ENCODE results near the gene BBIP1. TPM values are rescaled to one million over a fixed set of nuclear protein-coding genes. Genes with fewer than 3 reads are reported as not detected.

BBIP1 gene
- total RNA-seq, 2 experiments from 2014 or later = 17.1 to 21.9 TPM

DNA sequence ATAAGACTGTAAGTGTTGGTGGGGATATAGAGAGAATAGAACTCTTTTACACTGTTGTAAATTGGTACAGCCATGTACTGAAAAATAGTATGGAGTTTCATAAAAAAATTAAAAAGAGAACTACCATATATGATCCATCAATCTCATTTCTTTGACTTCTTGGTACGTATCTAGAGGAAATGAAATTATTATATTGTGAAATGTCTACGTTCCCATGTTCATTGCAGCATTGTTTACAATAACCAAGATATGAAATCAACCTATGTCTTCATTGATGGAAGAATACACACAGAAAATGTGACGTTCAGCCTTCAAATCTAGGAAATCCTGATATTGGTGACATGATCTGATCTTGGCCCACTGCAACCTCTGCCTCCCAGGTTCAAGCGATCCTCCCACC, 32.4 kb upstream of the BBIP1 start:
- intact Hi-C loops (cut with DNase I, micrococcal nuclease) = no loop called here
- TF ChIP-seq, protein P1, sequence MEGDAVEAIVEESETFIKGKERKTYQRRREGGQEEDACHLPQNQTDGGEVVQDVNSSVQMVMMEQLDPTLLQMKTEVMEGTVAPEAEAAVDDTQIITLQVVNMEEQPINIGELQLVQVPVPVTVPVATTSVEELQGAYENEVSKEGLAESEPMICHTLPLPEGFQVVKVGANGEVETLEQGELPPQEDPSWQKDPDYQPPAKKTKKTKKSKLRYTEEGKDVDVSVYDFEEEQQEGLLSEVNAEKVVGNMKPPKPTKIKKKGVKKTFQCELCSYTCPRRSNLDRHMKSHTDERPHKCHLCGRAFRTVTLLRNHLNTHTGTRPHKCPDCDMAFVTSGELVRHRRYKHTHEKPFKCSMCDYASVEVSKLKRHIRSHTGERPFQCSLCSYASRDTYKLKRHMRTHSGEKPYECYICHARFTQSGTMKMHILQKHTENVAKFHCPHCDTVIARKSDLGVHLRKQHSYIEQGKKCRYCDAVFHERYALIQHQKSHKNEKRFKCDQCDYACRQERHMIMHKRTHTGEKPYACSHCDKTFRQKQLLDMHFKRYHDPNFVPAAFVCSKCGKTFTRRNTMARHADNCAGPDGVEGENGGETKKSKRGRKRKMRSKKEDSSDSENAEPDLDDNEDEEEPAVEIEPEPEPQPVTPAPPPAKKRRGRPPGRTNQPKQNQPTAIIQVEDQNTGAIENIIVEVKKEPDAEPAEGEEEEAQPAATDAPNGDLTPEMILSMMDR (IDR thresholded peaks at IDR 0.05) = no peak
- peaks cover 69% of the 10 kb centered on the region for H3K4me1 Mint-ChIP-seq (ENCODE audit: low read depth)
- H3K27me3 ChIP-seq (ENCODE audit: control insufficient read depth in 1 of 2, insufficient read depth in 2 of 2, low read length in 2 of 2) = no peaks in the 10 kb centered on the region
- H3K4me3 ChIP-seq (ENCODE audit: low read length) = no peak overlapping the region
- no peak overlapping the region for H3K27ac ChIP-seq (ENCODE audit: low read depth in 1 of 2, low read length in 2 of 2)
- ATAC-seq (ENCODE audit: poor library complexity) (no peak), DNase-seq (no peak)
- H3K36me3 Mint-ChIP-seq (ENCODE audit: low read depth) = peaks cover 71% of the 10 kb centered on the region
- H3K4me1 ChIP-seq (ENCODE audit: insufficient read depth, low read length) = peaks cover 4% of the 10 kb centered on the region
- no peaks in the 10 kb centered on the region for H3K9me3 ChIP-seq (ENCODE audit: control insufficient read depth in 1 of 2, insufficient read depth in 1 of 2, low read length in 2 of 2)
- POLR2A ChIA-PET = no interaction called here
- no peak overlapping the region for H3K4me3 Mint-ChIP-seq
- CTCF ChIA-PET = no interaction called here
- H3K36me3 ChIP-seq (ENCODE audit: insufficient read depth, low read length) = peaks cover 10% of the 10 kb centered on the region
- H3K27me3 Mint-ChIP-seq = no peaks in the 10 kb centered on the region
- no peak overlapping the region for H3K27ac Mint-ChIP-seq
- peaks cover 3% of the 10 kb centered on the region for H3K9me3 Mint-ChIP-seq

DNA sequence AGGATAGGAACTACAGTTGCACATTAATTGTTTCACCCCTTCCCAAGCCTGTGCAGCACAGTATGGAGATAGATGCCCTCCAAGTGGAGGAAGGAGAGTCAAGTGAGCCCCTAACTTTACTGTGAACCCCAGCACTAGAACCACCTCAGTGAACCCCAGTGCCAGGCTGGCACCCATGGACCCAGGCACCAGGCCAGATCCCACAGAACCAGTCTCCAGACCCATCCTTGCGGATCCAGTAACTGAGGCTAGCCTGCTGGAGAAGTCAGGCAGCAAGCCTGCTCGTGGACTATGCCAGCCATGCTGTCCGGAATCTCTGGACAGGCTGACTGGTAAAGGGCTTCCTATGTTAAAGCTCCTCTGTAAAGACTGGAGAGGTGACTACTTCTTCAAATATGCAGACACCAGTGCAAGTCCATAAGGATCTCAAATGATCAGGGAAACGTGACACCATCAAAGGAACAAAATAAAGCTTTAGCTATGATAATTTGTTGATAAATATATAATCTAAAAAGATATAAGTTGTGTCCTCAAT, 28.1 kb upstream of the BBIP1 start:
- Mint-ChIP-seq H3K27ac (no peak overlapping the region), H3K27me3 (no peaks in the 10 kb centered on the region), H3K9me3 (peaks cover 7% of the 10 kb centered on the region), H3K4me1 (ENCODE audit: low read depth) (peaks cover 75% of the 10 kb centered on the region), H3K36me3 (ENCODE audit: low read depth) (peaks cover 91% of the 10 kb centered on the region), H3K4me3 (no peak overlapping the region)
- no peak overlapping the region for H3K27ac ChIP-seq (ENCODE audit: low read depth in 1 of 2, low read length in 2 of 2)
- H3K9me3 ChIP-seq (ENCODE audit: control insufficient read depth in 1 of 2, insufficient read depth in 1 of 2, low read length in 2 of 2) = no peaks in the 10 kb centered on the region
- ChIA-PET CTCF (no interaction called here), POLR2A (no interaction called here)
- peaks cover 4% of the 10 kb centered on the region for H3K4me1 ChIP-seq (ENCODE audit: insufficient read depth, low read length)
- ATAC-seq (ENCODE audit: poor library complexity) (no peak), DNase-seq (no peak)
- H3K4me3 ChIP-seq (ENCODE audit: low read length) = no peak overlapping the region
- TF ChIP-seq, protein P1 (IDR thresholded peaks at IDR 0.05) = no peak
- intact Hi-C loops (cut with DNase I, micrococcal nuclease) = no loop called here
- H3K27me3 ChIP-seq (ENCODE audit: control insufficient read depth in 1 of 2, insufficient read depth in 2 of 2, low read length in 2 of 2) = no peaks in the 10 kb centered on the region
- H3K36me3 ChIP-seq (ENCODE audit: insufficient read depth, low read length) = peaks cover 21% of the 10 kb centered on the region

DNA sequence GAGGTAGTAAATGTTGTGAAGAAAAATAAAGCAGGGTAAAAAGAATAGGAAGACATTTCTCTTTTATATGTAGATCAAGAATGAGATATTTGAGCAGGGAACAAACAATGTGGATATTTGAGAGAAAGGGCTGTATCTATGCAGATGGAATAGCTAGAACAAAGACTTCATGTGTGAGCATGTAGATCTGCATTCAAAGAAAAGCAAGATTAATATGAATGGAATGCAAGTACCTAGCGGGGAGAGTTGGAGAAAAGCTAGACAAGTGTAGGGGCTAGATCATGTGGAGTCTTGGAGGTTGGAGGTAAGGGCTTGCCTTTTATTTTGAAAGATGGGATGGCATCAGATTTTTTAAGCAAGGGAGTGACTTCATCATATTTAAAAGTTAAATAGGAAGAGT, 27.5 kb upstream of the BBIP1 start:
- TF ChIP-seq, protein P1 (IDR thresholded peaks at IDR 0.05) = no peak
- H3K27ac Mint-ChIP-seq = no peak overlapping the region
- no peak for DNase-seq
- peaks cover 91% of the 10 kb centered on the region for H3K36me3 Mint-ChIP-seq (ENCODE audit: low read depth)
- Histone ChIP-seq H3K27me3 (ENCODE audit: control insufficient read depth in 1 of 2, insufficient read depth in 2 of 2, low read length in 2 of 2) (no peaks in the 10 kb centered on the region), H3K4me3 (ENCODE audit: low read length) (no peak overlapping the region), H3K27ac (ENCODE audit: low read depth in 1 of 2, low read length in 2 of 2) (no peak overlapping the region), H3K4me1 (ENCODE audit: insufficient read depth, low read length) (peaks cover 4% of the 10 kb centered on the region), H3K36me3 (ENCODE audit: insufficient read depth, low read length) (peaks cover 23% of the 10 kb centered on the region), H3K9me3 (ENCODE audit: control insufficient read depth in 1 of 2, insufficient read depth in 1 of 2, low read length in 2 of 2) (no peaks in the 10 kb centered on the region)
- no peak overlapping the region for H3K4me3 Mint-ChIP-seq
- H3K9me3 Mint-ChIP-seq = peaks cover 7% of the 10 kb centered on the region
- intact Hi-C loops (cut with DNase I, micrococcal nuclease) = no loop called here
- H3K27me3 Mint-ChIP-seq = no peaks in the 10 kb centered on the region
- ChIA-PET POLR2A (no interaction called here), CTCF (interaction anchor here (1.6 kb wide), 1 partner anchor 15 kb away, joined by 4 read pairs; no protein-coding TSS in a partner anchor)
- peaks cover 75% of the 10 kb centered on the region for H3K4me1 Mint-ChIP-seq (ENCODE audit: low read depth)
- ATAC-seq (ENCODE audit: poor library complexity) = no peak
